ENCODE measurements around the gene GOLGA6A. TPM values are rescaled to one million over a fixed set of nuclear protein-coding genes. Genes with fewer than 3 reads are reported as not detected.

The GOLGA6A gene
- total and polyA plus RNA-seq, 2 of the 13 experiments (the other 11 are each of a cell fraction or from before 2014, with no cell fraction given), result 0.04 to 0.22 TPM

- WGBS (ENCODE audit: low lambda C conversion rate), result 0% methylated on average over 1 of the region's 5 CpGs
- no peaks in the 10 kb centered on the region for H3K79me2 ChIP-seq (ENCODE audit: insufficient read depth, low read length)
- intact Hi-C loops (cut with micrococcal nuclease; ENCODE audit: unreplicated experiment), result no loop called here
- H2AFZ ChIP-seq (ENCODE audit: low read length), result no peak overlapping the region
- H3K4me1 ChIP-seq (ENCODE audit: insufficient read depth, low read length), result no peaks in the 10 kb centered on the region
- H4K20me1 ChIP-seq (ENCODE audit: insufficient read depth, low read length), result no peaks in the 10 kb centered on the region
- no peak overlapping the region for H3K9ac ChIP-seq (ENCODE audit: insufficient read depth, low read depth, low read length)
- H3K4me3 ChIP-seq (replicated peaks in 1 of 3; ENCODE audit: insufficient read depth in 1 of 3, low read depth in 2 of 3, low read length in 3 of 3), result no peak overlapping the region
- TF ChIP-seq SMAD3 (CRISPR knock-in tag; IDR thresholded peaks at IDR 0.05) (no peak), MNT (IDR thresholded peaks at IDR 0.05) (peak; percentile 42; the same call in 1 of the 2 replicates), STAG1 (CRISPR knock-in tag; IDR thresholded peaks at IDR 0.05) (no peak)
- ChIA-PET POLR2A (no interaction called here), CTCF (ENCODE audit: low intra/inter-chr PET ratio, low total read pairs) (no interaction called here)
- ATAC-seq (no peak), DNase-seq (ENCODE audit: low spot score) (no peak), FAIRE-seq (no peak)
- in situ Hi-C loops (cut with HindIII; ENCODE audit: extremely low pct_ligation_motif_present, low pct_unique_long_range_greater_than_20kb), result no loop called here
- no TSS peak for BruUV-seq (replicated peaks)
- H3K27ac ChIP-seq (ENCODE audit: extremely low read length, insufficient read depth, low read length), result no peak overlapping the region
- peaks cover 0 to 7% of the 10 kb centered on the region in 2 experiments; a peak in 2 of 5 replicates for H3K27me3 ChIP-seq (ENCODE audit: control insufficient read depth in 1 of 2, insufficient read depth in 2 of 2, low read length in 2 of 2)
- H3K4me2 ChIP-seq (ENCODE audit: low read depth, low read length), result no peak overlapping the region
- H3K9me3 ChIP-seq (ENCODE audit: low read length), result no peaks in the 10 kb centered on the region
- H3K36me3 ChIP-seq (replicated peaks in 1 of 2; ENCODE audit: control insufficient read depth in 1 of 2, insufficient read depth in 2 of 2, low read length in 2 of 2), result no peaks in the 10 kb centered on the region
Measured at GRCh38 chr15:74050127-74050526, 32.2 kb downstream of the GOLGA6A start.

DNA sequence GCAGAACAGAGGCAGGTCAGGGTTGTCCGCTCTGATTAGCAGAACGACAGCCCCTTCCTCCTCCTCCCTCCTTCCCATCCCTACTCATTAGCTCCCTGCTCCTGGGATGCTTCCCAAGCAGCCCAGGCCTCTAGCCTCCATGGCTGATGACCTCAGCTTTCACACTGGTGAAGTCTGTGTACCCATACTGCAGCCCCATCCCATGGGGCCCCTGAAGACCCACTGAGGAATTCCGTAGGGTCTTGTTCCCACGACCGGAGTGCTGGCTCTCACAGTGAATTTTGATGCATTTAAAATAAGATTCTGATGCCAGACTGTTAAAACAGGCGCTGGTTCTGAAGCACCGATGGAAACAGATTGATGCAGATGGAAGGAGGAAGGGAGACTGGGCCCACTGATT is 36.1 kb downstream of the GOLGA6A start:
- Histone ChIP-seq H3K4me1 (ENCODE audit: insufficient read depth, low read length) (no peaks in the 10 kb centered on the region), H3K4me3 (replicated peaks in 1 of 3; ENCODE audit: insufficient read depth in 1 of 3, low read depth in 2 of 3, low read length in 3 of 3) (no peak overlapping the region), H3K4me2 (ENCODE audit: low read depth, low read length) (no peak overlapping the region), H3K36me3 (replicated peaks in 1 of 2; ENCODE audit: control insufficient read depth in 1 of 2, insufficient read depth in 2 of 2, low read length in 2 of 2) (no peaks in the 10 kb centered on the region), H3K79me2 (ENCODE audit: insufficient read depth, low read length) (no peaks in the 10 kb centered on the region), H3K9ac (ENCODE audit: insufficient read depth, low read depth, low read length) (no peak overlapping the region), H3K27ac (ENCODE audit: extremely low read length, insufficient read depth, low read length) (no peak overlapping the region), H2AFZ (ENCODE audit: low read length) (no peak overlapping the region), H3K9me3 (ENCODE audit: low read length) (no peaks in the 10 kb centered on the region), H3K27me3 (ENCODE audit: control insufficient read depth in 1 of 2, insufficient read depth in 2 of 2, low read length in 2 of 2) (peaks cover 1 to 7% of the 10 kb centered on the region in 2 experiments; a peak in 2 of 5 replicates), H4K20me1 (ENCODE audit: insufficient read depth, low read length) (no peaks in the 10 kb centered on the region)
- WGBS (ENCODE audit: low lambda C conversion rate), result 21% methylated on average over 7 of the region's 7 CpGs
- ChIA-PET CTCF (ENCODE audit: low intra/inter-chr PET ratio, low total read pairs) (no interaction called here), POLR2A (no interaction called here)
- ATAC-seq, result no peak
- no peak for DNase-seq (ENCODE audit: low spot score)
- no TSS peak for BruUV-seq (replicated peaks)
- TF ChIP-seq ZNF317 (CRISPR knock-in tag; IDR thresholded peaks at IDR 0.05) (no peak), PRMT3 (CRISPR knock-in tag; IDR thresholded peaks at IDR 0.05; ENCODE audit: borderline replicate concordance, low read depth) (no peak), ZNF780A (CRISPR knock-in tag; IDR thresholded peaks at IDR 0.05) (no peak)
- TF ChIP-seq, protein P1, sequence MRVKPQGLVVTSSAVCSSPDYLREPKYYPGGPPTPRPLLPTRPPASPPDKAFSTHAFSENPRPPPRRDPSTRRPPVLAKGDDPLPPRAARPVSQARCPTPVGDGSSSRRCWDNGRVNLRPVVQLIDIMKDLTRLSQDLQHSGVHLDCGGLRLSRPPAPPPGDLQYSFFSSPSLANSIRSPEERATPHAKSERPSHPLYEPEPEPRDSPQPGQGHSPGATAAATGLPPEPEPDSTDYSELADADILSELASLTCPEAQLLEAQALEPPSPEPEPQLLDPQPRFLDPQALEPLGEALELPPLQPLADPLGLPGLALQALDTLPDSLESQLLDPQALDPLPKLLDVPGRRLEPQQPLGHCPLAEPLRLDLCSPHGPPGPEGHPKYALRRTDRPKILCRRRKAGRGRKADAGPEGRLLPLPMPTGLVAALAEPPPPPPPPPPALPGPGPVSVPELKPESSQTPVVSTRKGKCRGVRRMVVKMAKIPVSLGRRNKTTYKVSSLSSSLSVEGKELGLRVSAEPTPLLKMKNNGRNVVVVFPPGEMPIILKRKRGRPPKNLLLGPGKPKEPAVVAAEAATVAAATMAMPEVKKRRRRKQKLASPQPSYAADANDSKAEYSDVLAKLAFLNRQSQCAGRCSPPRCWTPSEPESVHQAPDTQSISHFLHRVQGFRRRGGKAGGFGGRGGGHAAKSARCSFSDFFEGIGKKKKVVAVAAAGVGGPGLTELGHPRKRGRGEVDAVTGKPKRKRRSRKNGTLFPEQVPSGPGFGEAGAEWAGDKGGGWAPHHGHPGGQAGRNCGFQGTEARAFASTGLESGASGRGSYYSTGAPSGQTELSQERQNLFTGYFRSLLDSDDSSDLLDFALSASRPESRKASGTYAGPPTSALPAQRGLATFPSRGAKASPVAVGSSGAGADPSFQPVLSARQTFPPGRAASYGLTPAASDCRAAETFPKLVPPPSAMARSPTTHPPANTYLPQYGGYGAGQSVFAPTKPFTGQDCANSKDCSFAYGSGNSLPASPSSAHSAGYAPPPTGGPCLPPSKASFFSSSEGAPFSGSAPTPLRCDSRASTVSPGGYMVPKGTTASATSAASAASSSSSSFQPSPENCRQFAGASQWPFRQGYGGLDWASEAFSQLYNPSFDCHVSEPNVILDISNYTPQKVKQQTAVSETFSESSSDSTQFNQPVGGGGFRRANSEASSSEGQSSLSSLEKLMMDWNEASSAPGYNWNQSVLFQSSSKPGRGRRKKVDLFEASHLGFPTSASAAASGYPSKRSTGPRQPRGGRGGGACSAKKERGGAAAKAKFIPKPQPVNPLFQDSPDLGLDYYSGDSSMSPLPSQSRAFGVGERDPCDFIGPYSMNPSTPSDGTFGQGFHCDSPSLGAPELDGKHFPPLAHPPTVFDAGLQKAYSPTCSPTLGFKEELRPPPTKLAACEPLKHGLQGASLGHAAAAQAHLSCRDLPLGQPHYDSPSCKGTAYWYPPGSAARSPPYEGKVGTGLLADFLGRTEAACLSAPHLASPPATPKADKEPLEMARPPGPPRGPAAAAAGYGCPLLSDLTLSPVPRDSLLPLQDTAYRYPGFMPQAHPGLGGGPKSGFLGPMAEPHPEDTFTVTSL (CRISPR knock-in tag; IDR thresholded peaks at IDR 0.05; ENCODE audit: borderline replicate concordance), result no peak
- TF ChIP-seq, protein P2, sequence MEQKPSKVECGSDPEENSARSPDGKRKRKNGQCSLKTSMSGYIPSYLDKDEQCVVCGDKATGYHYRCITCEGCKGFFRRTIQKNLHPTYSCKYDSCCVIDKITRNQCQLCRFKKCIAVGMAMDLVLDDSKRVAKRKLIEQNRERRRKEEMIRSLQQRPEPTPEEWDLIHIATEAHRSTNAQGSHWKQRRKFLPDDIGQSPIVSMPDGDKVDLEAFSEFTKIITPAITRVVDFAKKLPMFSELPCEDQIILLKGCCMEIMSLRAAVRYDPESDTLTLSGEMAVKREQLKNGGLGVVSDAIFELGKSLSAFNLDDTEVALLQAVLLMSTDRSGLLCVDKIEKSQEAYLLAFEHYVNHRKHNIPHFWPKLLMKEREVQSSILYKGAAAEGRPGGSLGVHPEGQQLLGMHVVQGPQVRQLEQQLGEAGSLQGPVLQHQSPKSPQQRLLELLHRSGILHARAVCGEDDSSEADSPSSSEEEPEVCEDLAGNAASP (CRISPR knock-in tag; IDR thresholded peaks at IDR 0.05; ENCODE audit: borderline replicate concordance), result no peak
- intact Hi-C loops (cut with micrococcal nuclease; ENCODE audit: unreplicated experiment) (no loop called here), in situ Hi-C loops (cut with HindIII; ENCODE audit: extremely low pct_ligation_motif_present, low pct_unique_long_range_greater_than_20kb) (no loop called here)
- FAIRE-seq, result no peak

All from HepG2 (cell line).